ENCODE results near the gene CLCN1.

The CLCN1 gene

DNA sequence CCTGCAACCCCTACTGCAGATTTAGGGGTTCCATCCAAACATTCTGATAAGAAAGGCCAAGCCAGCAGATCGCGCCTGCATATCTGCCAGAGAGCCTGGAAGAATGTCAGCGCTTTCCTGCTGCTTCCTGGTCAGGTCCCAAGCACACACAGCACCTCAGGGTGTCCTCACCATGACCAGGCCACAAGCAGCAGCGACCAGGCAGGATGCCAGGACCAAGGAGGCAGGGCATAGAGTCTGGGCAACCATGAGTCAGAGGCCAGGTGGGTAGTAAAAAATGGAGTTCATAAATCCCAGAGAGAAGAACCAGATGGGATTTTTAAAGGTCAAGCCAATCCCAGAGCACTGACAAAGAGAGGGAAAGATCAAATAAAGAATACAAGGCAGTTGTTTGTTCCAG, 52.1 kb downstream of the CLCN1 start:
- Histone ChIP-seq H3K9me3 (replicated peaks in 1 of 2; ENCODE audit: control insufficient read depth in 2 of 2, insufficient read depth in 1 of 2, low read depth in 1 of 2, low read length in 2 of 2) (no peaks in the 10 kb centered on the region), H3K14ac (ENCODE audit: low read length) (no peak overlapping the region), H3K23ac (ENCODE audit: low read depth, low read length, poor library complexity) (no peak overlapping the region), H4K8ac (ENCODE audit: low read depth, low read length) (no peak overlapping the region), H2BK15ac (ENCODE audit: low read length) (no peak overlapping the region), H3K27ac (replicated peaks; ENCODE audit: low read length) (no peak overlapping the region), H4K91ac (ENCODE audit: low read depth, low read length, poor library complexity) (no peak overlapping the region), H3K4me2 (ENCODE audit: insufficient read depth, low read length, poor library complexity, severe bottlenecking) (no peak overlapping the region), H2BK120ac (ENCODE audit: low read depth, low read length) (no peak overlapping the region), H2AFZ (ENCODE audit: low read length) (no peak overlapping the region), H3K27me3 (ENCODE audit: control insufficient read depth in 3 of 3, insufficient read depth in 3 of 3, low read depth in 1 of 3, low read length in 3 of 3) (peaks cover 0 to 10% (median 3%) of the 10 kb centered on the region in 3 experiments), H2AK5ac (ENCODE audit: low read depth, low read length) (no peak overlapping the region), H3K18ac (ENCODE audit: low read length) (peak overlapping the region; percentile 63), H3K9ac (ENCODE audit: low read depth, low read length, poor library complexity) (no peak overlapping the region), H3K4ac (ENCODE audit: low read length) (no peak overlapping the region), H3K36me3 (replicated peaks in 1 of 2; ENCODE audit: control insufficient read depth in 2 of 2, insufficient read depth in 2 of 2, low read length in 2 of 2) (no peaks in the 10 kb centered on the region), H2BK5ac (ENCODE audit: low read length) (no peak overlapping the region), H3K4me1 (ENCODE audit: control insufficient read depth in 2 of 2, insufficient read depth in 1 of 2, low read depth in 1 of 2, low read length in 2 of 2) (peaks cover 7 to 11% of the 10 kb centered on the region in 2 donors), H3K79me1 (ENCODE audit: low read depth, low read length) (no peaks in the 10 kb centered on the region), H3K4me3 (ENCODE audit: low read length in 2 of 2) (no peak overlapping the region), H2BK12ac (ENCODE audit: low read length) (no peak overlapping the region)
- WGBS, 2 donors (ENCODE audit: extremely low coverage in 2 of 2, insufficient read length in 2 of 2, insufficient replicate concordance in 1 of 2): no CpG with 5 or more reads among the region's 4 CpGs
- DNase-seq (ENCODE audit: low spot score): no peak

DNA sequence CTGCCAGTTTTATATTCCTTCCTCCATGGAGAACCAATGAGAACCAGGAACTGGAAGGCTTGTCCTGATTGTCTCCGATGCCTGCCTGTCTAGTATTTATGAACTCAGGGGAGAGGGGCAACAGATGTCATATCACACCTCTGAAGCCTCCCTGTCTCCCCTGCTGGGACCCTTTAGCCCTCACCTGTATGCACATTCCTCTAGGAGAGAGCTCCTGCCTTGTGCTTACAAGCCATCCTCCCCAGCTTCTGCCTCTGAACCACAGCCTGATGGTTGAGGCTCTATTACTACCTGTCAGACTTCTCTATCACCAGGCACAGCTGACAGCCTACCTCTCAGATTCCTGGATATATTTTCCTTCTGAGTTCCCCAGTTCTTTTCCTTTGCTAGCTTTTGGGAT, 52.5 kb downstream of the CLCN1 start:
- Histone ChIP-seq H3K27ac (replicated peaks; ENCODE audit: low read length) (no peak overlapping the region), H3K4me1 (ENCODE audit: control insufficient read depth in 2 of 2, insufficient read depth in 1 of 2, low read depth in 1 of 2, low read length in 2 of 2) (peaks cover 6 to 7% of the 10 kb centered on the region in 2 donors), H2BK15ac (ENCODE audit: low read length) (no peak overlapping the region), H3K4me3 (ENCODE audit: low read length in 2 of 2) (no peak overlapping the region), H3K18ac (ENCODE audit: low read length) (no peak overlapping the region), H2AK5ac (ENCODE audit: low read depth, low read length) (no peak overlapping the region), H3K23ac (ENCODE audit: low read depth, low read length, poor library complexity) (no peak overlapping the region), H3K36me3 (replicated peaks in 1 of 2; ENCODE audit: control insufficient read depth in 2 of 2, insufficient read depth in 2 of 2, low read length in 2 of 2) (no peaks in the 10 kb centered on the region), H3K27me3 (ENCODE audit: control insufficient read depth in 3 of 3, insufficient read depth in 3 of 3, low read depth in 1 of 3, low read length in 3 of 3) (peaks cover 0 to 9% (median 3%) of the 10 kb centered on the region in 3 experiments), H4K91ac (ENCODE audit: low read depth, low read length, poor library complexity) (no peak overlapping the region), H2AFZ (ENCODE audit: low read length) (no peak overlapping the region), H2BK120ac (ENCODE audit: low read depth, low read length) (no peak overlapping the region), H4K8ac (ENCODE audit: low read depth, low read length) (no peak overlapping the region), H2BK12ac (ENCODE audit: low read length) (no peak overlapping the region), H3K4ac (ENCODE audit: low read length) (no peak overlapping the region), H3K9me3 (replicated peaks in 1 of 2; ENCODE audit: control insufficient read depth in 2 of 2, insufficient read depth in 1 of 2, low read depth in 1 of 2, low read length in 2 of 2) (no peaks in the 10 kb centered on the region), H3K9ac (ENCODE audit: low read depth, low read length, poor library complexity) (no peak overlapping the region), H3K79me1 (ENCODE audit: low read depth, low read length) (no peaks in the 10 kb centered on the region), H3K14ac (ENCODE audit: low read length) (no peak overlapping the region), H2BK5ac (ENCODE audit: low read length) (no peak overlapping the region), H3K4me2 (ENCODE audit: insufficient read depth, low read length, poor library complexity, severe bottlenecking) (no peak overlapping the region)
- no CpG with 5 or more reads among the region's 1 CpG for WGBS, 2 donors (ENCODE audit: extremely low coverage in 2 of 2, insufficient read length in 2 of 2, insufficient replicate concordance in 1 of 2)
- DNase-seq (ENCODE audit: low spot score): no peak

DNA sequence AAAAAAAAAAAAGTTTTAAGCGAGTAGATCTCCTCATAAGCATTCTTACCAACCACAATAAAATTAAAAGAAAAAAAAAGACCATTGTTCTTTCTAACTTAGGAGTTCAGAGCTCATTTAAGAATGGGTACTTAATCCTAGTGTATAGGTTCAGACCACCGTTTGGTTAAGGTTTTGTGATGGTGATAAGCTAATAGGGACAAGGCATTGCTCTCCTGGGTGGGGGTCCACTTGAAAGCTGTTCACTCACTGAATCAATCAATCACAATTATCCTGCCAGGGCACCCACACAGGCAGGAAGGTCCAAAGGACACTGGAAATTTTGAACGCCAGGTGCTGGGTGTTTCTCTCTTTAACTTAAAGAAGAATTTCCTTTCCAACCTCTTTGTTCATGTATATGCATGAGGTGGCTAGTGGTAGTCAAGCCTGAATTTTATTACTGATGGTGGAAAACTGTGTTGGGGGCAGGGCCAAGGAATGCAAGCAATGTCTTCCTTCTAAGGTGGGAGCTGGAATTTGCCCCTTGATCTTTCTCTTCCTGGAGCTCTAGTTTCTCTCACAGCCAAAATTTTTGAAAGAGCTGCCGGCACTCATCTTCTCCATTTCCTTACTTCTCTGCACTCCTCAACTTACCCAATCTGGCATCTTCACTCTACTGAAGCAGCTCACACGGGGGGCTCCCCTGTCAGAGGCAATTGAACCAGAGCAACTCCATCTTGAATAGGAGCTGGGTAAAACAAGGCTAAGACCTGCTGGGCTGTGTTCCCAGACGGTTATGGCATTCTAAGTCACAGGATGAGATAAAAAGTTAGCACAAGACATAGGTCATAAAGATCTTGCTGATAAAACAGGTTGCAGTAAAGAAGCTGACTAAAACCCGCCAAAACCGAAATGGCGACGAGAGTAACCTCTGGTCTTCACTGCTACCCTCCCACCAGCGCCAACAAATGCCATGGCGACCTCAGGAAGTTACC, 54.1 kb downstream of the CLCN1 start:
- Histone ChIP-seq H2BK120ac (ENCODE audit: low read depth, low read length) (no peak overlapping the region), H2BK5ac (ENCODE audit: low read length) (no peak overlapping the region), H2AK5ac (ENCODE audit: low read depth, low read length) (no peak overlapping the region), H3K9ac (ENCODE audit: low read depth, low read length, poor library complexity) (no peak overlapping the region), H4K91ac (ENCODE audit: low read depth, low read length, poor library complexity) (no peak overlapping the region), H4K8ac (ENCODE audit: low read depth, low read length) (no peak overlapping the region), H3K4me3 (ENCODE audit: low read length in 2 of 2) (no peak overlapping the region), H3K4ac (ENCODE audit: low read length) (no peak overlapping the region), H2BK12ac (ENCODE audit: low read length) (no peak overlapping the region), H2BK15ac (ENCODE audit: low read length) (no peak overlapping the region), H3K27me3 (ENCODE audit: control insufficient read depth in 3 of 3, insufficient read depth in 3 of 3, low read depth in 1 of 3, low read length in 3 of 3) (no peaks in the 10 kb centered on the region), H3K14ac (ENCODE audit: low read length) (no peak overlapping the region), H3K23ac (ENCODE audit: low read depth, low read length, poor library complexity) (no peak overlapping the region), H3K18ac (ENCODE audit: low read length) (no peak overlapping the region), H3K4me2 (ENCODE audit: insufficient read depth, low read length, poor library complexity, severe bottlenecking) (no peak overlapping the region), H2AFZ (ENCODE audit: low read length) (no peak overlapping the region), H3K4me1 (ENCODE audit: control insufficient read depth in 2 of 2, insufficient read depth in 1 of 2, low read depth in 1 of 2, low read length in 2 of 2) (peaks cover 5 to 6% of the 10 kb centered on the region in 2 donors), H3K9me3 (replicated peaks in 1 of 2; ENCODE audit: control insufficient read depth in 2 of 2, insufficient read depth in 1 of 2, low read depth in 1 of 2, low read length in 2 of 2) (no peaks in the 10 kb centered on the region), H3K36me3 (replicated peaks in 1 of 2; ENCODE audit: control insufficient read depth in 2 of 2, insufficient read depth in 2 of 2, low read length in 2 of 2) (no peaks in the 10 kb centered on the region), H3K79me1 (ENCODE audit: low read depth, low read length) (no peaks in the 10 kb centered on the region), H3K27ac (replicated peaks; ENCODE audit: low read length) (no peak overlapping the region)
- no peak for DNase-seq (ENCODE audit: low spot score)
- no CpG with 5 or more reads among the region's 12 CpGs for WGBS, 2 donors (ENCODE audit: extremely low coverage in 2 of 2, insufficient read length in 2 of 2, insufficient replicate concordance in 1 of 2)

DNA sequence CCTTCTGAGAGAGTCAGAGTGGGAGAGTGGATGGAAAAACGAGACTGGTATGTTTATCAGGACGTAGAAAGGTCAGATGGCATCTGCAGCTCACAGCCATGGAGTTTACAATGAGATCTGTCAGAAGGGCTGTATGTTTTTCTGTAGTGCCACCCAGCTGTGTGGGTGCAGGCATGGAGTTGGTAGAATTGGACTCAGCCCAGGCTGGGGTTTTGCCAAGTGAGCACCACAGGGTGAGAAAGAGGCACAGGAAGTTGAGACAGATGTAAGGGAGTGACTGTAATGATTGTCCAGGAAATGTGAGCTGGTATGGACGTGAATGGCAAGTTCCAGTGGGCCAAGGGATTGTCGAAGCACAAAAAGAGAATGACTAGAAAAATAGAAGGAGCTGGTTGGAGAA, 56.2 kb downstream of the CLCN1 start:
- H2BK15ac ChIP-seq (ENCODE audit: low read length): no peak overlapping the region
- WGBS, 2 donors (ENCODE audit: extremely low coverage in 2 of 2, insufficient read length in 2 of 2, insufficient replicate concordance in 1 of 2): no CpG with 5 or more reads among the region's 4 CpGs

More for the DNA sequence above, 56.2 kb downstream of the CLCN1 start:
- Histone ChIP-seq H4K91ac (ENCODE audit: low read depth, low read length, poor library complexity) (no peak overlapping the region), H3K27me3 (ENCODE audit: control insufficient read depth in 3 of 3, insufficient read depth in 3 of 3, low read depth in 1 of 3, low read length in 3 of 3) (no peaks in the 10 kb centered on the region), H3K9ac (ENCODE audit: low read depth, low read length, poor library complexity) (no peak overlapping the region), H3K4me1 (ENCODE audit: control insufficient read depth in 2 of 2, insufficient read depth in 1 of 2, low read depth in 1 of 2, low read length in 2 of 2) (peaks cover 5 to 6% of the 10 kb centered on the region in 2 donors), H4K8ac (ENCODE audit: low read depth, low read length) (no peak overlapping the region), H3K27ac (replicated peaks; ENCODE audit: low read length) (no peak overlapping the region), H2AFZ (ENCODE audit: low read length) (no peak overlapping the region), H2AK5ac (ENCODE audit: low read depth, low read length) (no peak overlapping the region), H2BK120ac (ENCODE audit: low read depth, low read length) (no peak overlapping the region), H3K36me3 (replicated peaks in 1 of 2; ENCODE audit: control insufficient read depth in 2 of 2, insufficient read depth in 2 of 2, low read length in 2 of 2) (no peaks in the 10 kb centered on the region), H3K23ac (ENCODE audit: low read depth, low read length, poor library complexity) (no peak overlapping the region), H3K18ac (ENCODE audit: low read length) (no peak overlapping the region), H3K14ac (ENCODE audit: low read length) (no peak overlapping the region), H3K4ac (ENCODE audit: low read length) (no peak overlapping the region), H2BK12ac (ENCODE audit: low read length) (no peak overlapping the region), H3K79me1 (ENCODE audit: low read depth, low read length) (no peaks in the 10 kb centered on the region), H3K4me2 (ENCODE audit: insufficient read depth, low read length, poor library complexity, severe bottlenecking) (no peak overlapping the region), H3K4me3 (ENCODE audit: low read length in 2 of 2) (no peak overlapping the region), H3K9me3 (replicated peaks in 1 of 2; ENCODE audit: control insufficient read depth in 2 of 2, insufficient read depth in 1 of 2, low read depth in 1 of 2, low read length in 2 of 2) (no peaks in the 10 kb centered on the region), H2BK5ac (ENCODE audit: low read length) (no peak overlapping the region)
- no peak for DNase-seq (ENCODE audit: low spot score)
